WTC11 (cell line): ENCODE measurements around the gene CLDN8. TPM values are rescaled to one million over a fixed set of nuclear protein-coding genes. Genes with fewer than 3 reads are reported as not detected.

Experiments used
- ATAC-seq: fragments of 200-7000 bp; cut with Tn5 transposase; 2 replicates; pipeline ENCODE4 v1.10.0; 2021; ENCODE audit warnings: mild to moderate bottlenecking, moderate library complexity
- CTCF ChIA-PET: fragments of 300-600 bp; sonication (Branson Sonifier 250); formaldehyde crosslinking; loops from one replicate; lab custom pipeline; 2021; ENCODE audit warnings: antibody characterized with exemption; lab: Charles Lee
- POLR2A ChIA-PET: fragments of 350-600 bp; sonication (Branson Sonifier 250); formaldehyde crosslinking; loops from one replicate; lab custom pipeline; 2021; ENCODE audit warnings: antibody characterized with exemption; lab: Charles Lee
- DNase-seq: peaks from one replicate; pipeline ENCODE4 v3.0.0; 2021; ENCODE audit warnings: low spot score
- H3K27ac Mint-ChIP-seq: 2 replicates; pipeline ENCODE4 v1.8.0; 2021; ENCODE audit warnings: mixed read lengths
- H3K27me3 Mint-ChIP-seq: 2 replicates; pipeline ENCODE4 v1.8.0; 2021; ENCODE audit warnings: low read depth, mild to moderate bottlenecking, moderate library complexity, mixed read lengths
- H3K36me3 Mint-ChIP-seq: 2 replicates; pipeline ENCODE4 v1.8.0; 2021; ENCODE audit warnings: mixed read lengths
- H3K4me1 Mint-ChIP-seq: 2 replicates; pipeline ENCODE4 v1.8.0; 2022; ENCODE audit warnings: mixed read lengths
- H3K4me3 Mint-ChIP-seq: 2 replicates; pipeline ENCODE4 v1.8.0; 2021; ENCODE audit warnings: mild to moderate bottlenecking, moderate library complexity, mixed read lengths
- H3K9me3 Mint-ChIP-seq: 2 replicates; pipeline ENCODE4 v1.8.0; 2021; ENCODE audit warnings: mixed read lengths
- ATF6 ChIP-seq: sonication (generic); formaldehyde crosslinking; IDR thresholded peaks from 2 replicates; pipeline ENCODE4 v1.8.1; 2023; ENCODE audit warnings: mild to moderate bottlenecking, missing genetic modification reagents
- CDX4 ChIP-seq: fragments of 250-450 bp; sonication (Bioruptor Pico); IDR thresholded peaks from 2 replicates; pipeline ENCODE4 v1.9.0; 2021; ENCODE audit warnings: moderate library complexity, mild to moderate bottlenecking, inconsistent platforms, borderline replicate concordance
- CREM ChIP-seq: sonication (generic); formaldehyde crosslinking; IDR thresholded peaks from 2 replicates; pipeline ENCODE4 v1.8.1; 2022; ENCODE audit warnings: mild to moderate bottlenecking, missing genetic modification reagents, moderate library complexity
- CTCF ChIP-seq: fragments of 200-600 bp; IDR thresholded peaks from 2 replicates; pipeline ENCODE4 v1.8.0; 2022; ENCODE audit warnings: antibody characterized with exemption
- E2F1 ChIP-seq: sonication (generic); formaldehyde crosslinking; IDR thresholded peaks from 2 replicates; pipeline ENCODE4 v1.8.0; 2022; ENCODE audit warnings: mild to moderate bottlenecking, missing genetic modification reagents
- ELF4 ChIP-seq: sonication (generic); formaldehyde crosslinking; IDR thresholded peaks from 2 replicates; pipeline ENCODE4 v1.8.1; 2022; ENCODE audit warnings: low read depth, mild to moderate bottlenecking, moderate library complexity, missing genetic modification reagents
- FOXK1 ChIP-seq: sonication (generic); formaldehyde crosslinking; IDR thresholded peaks from 2 replicates; pipeline ENCODE4 v1.8.0; 2022; ENCODE audit warnings: mild to moderate bottlenecking, moderate library complexity, missing genetic modification reagents
- GABPB1 ChIP-seq: sonication (generic); formaldehyde crosslinking; IDR thresholded peaks from 2 replicates; pipeline ENCODE4 v1.8.1; 2023; ENCODE audit warnings: mild to moderate bottlenecking, missing genetic modification reagents
- GTF2I ChIP-seq: fragments of 250-450 bp; sonication (Bioruptor Pico); conservative IDR thresholded peaks from 2 replicates; pipeline ENCODE4 v1.4.0; 2021; ENCODE audit warnings: mild to moderate bottlenecking
- HMGA2 ChIP-seq: fragments of 250-450 bp; sonication (Bioruptor Pico); IDR thresholded peaks from 2 replicates; pipeline ENCODE4 v1.4.0; 2021; ENCODE audit warnings: mild to moderate bottlenecking, moderate library complexity
- HMGXB4 ChIP-seq: sonication (generic); formaldehyde crosslinking; IDR thresholded peaks from 2 replicates; pipeline ENCODE4 v1.8.1; 2023; ENCODE audit warnings: mild to moderate bottlenecking, moderate library complexity, missing genetic modification reagents
- MYBL2 ChIP-seq: sonication (generic); formaldehyde crosslinking; IDR thresholded peaks from 2 replicates; pipeline ENCODE4 v1.8.1; 2023; ENCODE audit warnings: mild to moderate bottlenecking, moderate library complexity, missing genetic modification reagents
- SOX15 ChIP-seq: fragments of 250-450 bp; sonication (Bioruptor Pico); IDR thresholded peaks from 2 replicates; pipeline ENCODE4 v1.9.0; 2021; ENCODE audit warnings: mild to moderate bottlenecking
- SP1 ChIP-seq: sonication (generic); formaldehyde crosslinking; conservative IDR thresholded peaks from 2 replicates; pipeline ENCODE4 v1.8.1; 2022; ENCODE audit warnings: missing genetic modification reagents
- TCF7 ChIP-seq: sonication (generic); formaldehyde crosslinking; IDR thresholded peaks from 2 replicates; pipeline ENCODE4 v1.8.0; 2022; ENCODE audit warnings: mild to moderate bottlenecking, low read depth, missing genetic modification reagents, moderate library complexity
- TEAD1 ChIP-seq: sonication (generic); formaldehyde crosslinking; IDR thresholded peaks from 2 replicates; pipeline ENCODE4 v1.8.0; 2022; ENCODE audit warnings: mild to moderate bottlenecking, missing genetic modification reagents
- USF2 ChIP-seq: sonication (generic); formaldehyde crosslinking; IDR thresholded peaks from 2 replicates; pipeline ENCODE4 v1.8.1; 2023; ENCODE audit warnings: mild to moderate bottlenecking, missing genetic modification reagents, moderate library complexity
- ZNF263 ChIP-seq: sonication (generic); formaldehyde crosslinking; IDR thresholded peaks from 2 replicates; pipeline ENCODE4 v1.8.1; 2022; ENCODE audit warnings: low read depth, mild to moderate bottlenecking, moderate library complexity, missing genetic modification reagents
- ZNF532 ChIP-seq: fragments of 250-450 bp; sonication (Bioruptor Pico); IDR thresholded peaks from 2 replicates; pipeline ENCODE4 v1.9.0; 2021; ENCODE audit warnings: mild to moderate bottlenecking, borderline replicate concordance
- ZSCAN18 ChIP-seq: fragments of 250-450 bp; sonication (Bioruptor Pico); IDR thresholded peaks from 2 replicates; pipeline ENCODE4 v2.1.2; 2022; ENCODE audit warnings: mild to moderate bottlenecking, moderate library complexity
- total RNA-seq: library from RNA; stranded (reverse); gene quantifications from 3 replicates; pipeline ENCODE4 v1.2.3, GENCODE V29; 2021

The CLDN8 gene
- total RNA-seq, 1 experiment from 2014 or later, result not detected

GRCh38 chr21:30168086-30168485 is 47.8 kb downstream of the CLDN8 start (continued):
- TF ChIP-seq ATF6 (CRISPR knock-in tag) (no peak), MYBL2 (no peak), ZNF263 (CRISPR knock-in tag) (no peak), SOX15 (CRISPR knock-in tag) (no peak)

- H3K27ac Mint-ChIP-seq, result no peak within 1 kb of the TSS
- H3K9me3 Mint-ChIP-seq, result peaks cover 4% of the 10 kb centered on the region
- H3K27me3 Mint-ChIP-seq, result no peaks in the 10 kb centered on the region
- TF ChIP-seq CREM (CRISPR knock-in tag) (no peak), ELF4 (no peak), HMGA2 (CRISPR knock-in tag) (no peak), CDX4 (CRISPR knock-in tag) (no peak), CTCF (no peak), TEAD1 (no peak), FOXK1 (CRISPR knock-in tag) (no peak), HMGXB4 (no peak)
- POLR2A ChIA-PET, result no interaction called here
- CTCF ChIA-PET, result no interaction called here
- ATAC-seq (no peak), DNase-seq (no peak)
- peaks cover 5% of the 10 kb centered on the region; the same call in 1 of the 2 replicates for H3K4me1 Mint-ChIP-seq
- H3K36me3 Mint-ChIP-seq, result no peaks in the 10 kb centered on the region
- H3K4me3 Mint-ChIP-seq, result no peak within 1 kb of the TSS
Observed at GRCh38 chr21:30166705-30167104, 49.2 kb downstream of the CLDN8 start, which contains the start of gene CLDN17. Gene CLDN17, minus strand, starts transcription at chr21:30166805. Its CDS starts 188 bp downstream, at chr21:30166617.

- Mint-ChIP-seq H3K4me1 (peaks cover 5% of the 10 kb centered on the region; the same call in 1 of the 2 replicates), H3K27me3 (no peaks in the 10 kb centered on the region), H3K27ac (no peak overlapping the region), H3K36me3 (no peaks in the 10 kb centered on the region)
- TF ChIP-seq GABPB1 (CRISPR knock-in tag) (no peak), ZNF532 (no peak), MYBL2 (no peak), E2F1 (CRISPR knock-in tag) (no peak), ZSCAN18 (CRISPR knock-in tag) (no peak), SP1 (CRISPR knock-in tag) (no peak), GTF2I (CRISPR knock-in tag) (no peak), TCF7 (CRISPR knock-in tag) (no peak), USF2 (CRISPR knock-in tag) (no peak)
- TF ChIP-seq, all 79 proteins: peak for 0
- Mint-ChIP-seq H3K4me3 (no peak overlapping the region), H3K9me3 (peaks cover 4% of the 10 kb centered on the region)
- no peak for DNase-seq
- CTCF ChIA-PET, result no interaction called here
- POLR2A ChIA-PET, result no interaction called here
- no peak for ATAC-seq
Observed at GRCh38 chr21:30166171-30166570, 49.7 kb downstream of the CLDN8 start.
